Osteocyte (in vitro differentiated cells): ENCODE results near the gene GPC6. TPM values are rescaled to one million over a fixed set of nuclear protein-coding genes. Genes with fewer than 3 reads are reported as not detected.

Experiments used
- DNase-seq: peaks from one replicate; pipeline ENCODE4 v3.0.0; 2021; ENCODE audit warnings: mixed read lengths; ENCODE audit not compliant: unreplicated experiment; ENCODE audit errors: extremely low spot score
- H3K27ac Mint-ChIP-seq: one replicate; pipeline ENCODE4 v1.8.0; 2021; ENCODE audit warnings: mild to moderate bottlenecking, mixed read lengths; ENCODE audit not compliant: unreplicated experiment
- H3K27me3 Mint-ChIP-seq: one replicate; pipeline ENCODE4 v1.8.0; 2021; ENCODE audit warnings: mixed read lengths; ENCODE audit not compliant: unreplicated experiment
- H3K36me3 Mint-ChIP-seq: one replicate; pipeline ENCODE4 v1.8.0; 2021; ENCODE audit warnings: mixed read lengths; ENCODE audit not compliant: unreplicated experiment
- H3K4me1 Mint-ChIP-seq: one replicate; pipeline ENCODE4 v1.8.0; 2021; ENCODE audit warnings: mixed read lengths; ENCODE audit not compliant: unreplicated experiment
- H3K4me3 Mint-ChIP-seq: one replicate; pipeline ENCODE4 v1.8.0; 2021; ENCODE audit warnings: mild to moderate bottlenecking, moderate library complexity, mixed read lengths; ENCODE audit not compliant: unreplicated experiment
- H3K9me3 Mint-ChIP-seq: one replicate; pipeline ENCODE4 v1.8.0; 2021; ENCODE audit warnings: mixed read lengths; ENCODE audit not compliant: unreplicated experiment
- total RNA-seq: library from RNA; stranded (reverse); gene quantifications from 2 replicates; pipeline ENCODE4 v1.2.1, GENCODE V29; 2021
- TF ChIP-seq, protein P1 (sequence below): fragments of 200-600 bp; sonication (generic); IDR thresholded peaks from 2 replicates; pipeline ENCODE4 v1.5.0; 2021; ENCODE audit warnings: antibody characterized with exemption, mild to moderate bottlenecking, moderate library complexity

The GPC6 gene
- total RNA-seq, 1 donor from 2014 or later = 125 TPM

DNA sequence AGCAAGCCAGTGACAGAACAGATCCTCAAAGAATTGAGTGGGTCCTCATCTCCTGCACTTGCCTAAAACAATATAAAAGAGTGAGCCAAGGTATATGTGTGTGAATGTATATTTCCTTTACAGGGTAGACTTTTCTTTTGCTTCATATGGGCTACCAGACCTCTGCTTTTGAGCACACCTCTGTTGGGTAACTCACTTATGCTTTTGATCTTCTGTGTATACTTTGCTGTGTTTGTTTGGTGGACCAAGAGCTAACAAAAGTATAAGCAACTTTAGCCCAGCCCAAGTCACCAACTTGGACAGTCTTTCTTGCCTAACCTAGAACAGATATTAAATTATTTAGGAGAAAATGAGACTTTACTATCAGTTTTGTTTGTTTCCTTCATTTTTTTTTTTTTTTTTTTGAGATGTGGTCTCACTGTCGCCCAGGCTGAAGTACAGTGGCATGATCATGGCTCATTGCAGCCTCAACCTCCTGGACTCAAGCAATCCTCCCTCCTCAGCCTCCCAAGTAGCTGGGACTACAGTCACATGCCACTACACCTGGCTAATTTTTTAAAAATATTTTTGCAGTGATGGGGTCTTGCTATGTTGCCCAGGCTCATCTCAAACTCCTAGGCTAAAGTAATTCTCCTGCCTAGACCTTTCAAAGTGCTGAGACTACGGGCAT lies 739.8 kb downstream of the GPC6 start:
- H3K4me3 Mint-ChIP-seq = no peak overlapping the region

DNA sequence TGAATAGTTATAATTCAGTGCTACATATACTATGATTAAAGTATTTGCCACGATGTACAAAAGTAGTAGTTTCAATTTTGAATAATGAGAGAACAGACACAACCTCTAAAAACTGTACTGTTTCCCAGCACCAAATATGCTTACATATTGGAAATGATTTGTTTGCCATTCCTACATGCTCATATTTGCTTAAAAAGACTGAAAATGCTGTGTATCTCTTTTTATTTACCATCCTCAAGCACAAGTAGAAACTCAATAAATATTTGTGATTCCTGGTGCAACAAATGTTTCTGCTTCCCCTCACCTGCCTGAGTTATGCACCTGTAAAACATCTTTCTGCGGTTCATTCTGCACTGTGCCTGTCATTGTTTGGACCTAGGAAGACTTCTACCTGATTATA lies 740.7 kb downstream of the GPC6 start:
- no peaks in the 10 kb centered on the region for H3K27me3 Mint-ChIP-seq
- no peak overlapping the region for H3K27ac Mint-ChIP-seq
- peaks cover 43% of the 10 kb centered on the region for H3K4me1 Mint-ChIP-seq
- H3K4me3 Mint-ChIP-seq = no peak overlapping the region
- DNase-seq = no peak
- no peaks in the 10 kb centered on the region for H3K9me3 Mint-ChIP-seq
- TF ChIP-seq, protein P1, sequence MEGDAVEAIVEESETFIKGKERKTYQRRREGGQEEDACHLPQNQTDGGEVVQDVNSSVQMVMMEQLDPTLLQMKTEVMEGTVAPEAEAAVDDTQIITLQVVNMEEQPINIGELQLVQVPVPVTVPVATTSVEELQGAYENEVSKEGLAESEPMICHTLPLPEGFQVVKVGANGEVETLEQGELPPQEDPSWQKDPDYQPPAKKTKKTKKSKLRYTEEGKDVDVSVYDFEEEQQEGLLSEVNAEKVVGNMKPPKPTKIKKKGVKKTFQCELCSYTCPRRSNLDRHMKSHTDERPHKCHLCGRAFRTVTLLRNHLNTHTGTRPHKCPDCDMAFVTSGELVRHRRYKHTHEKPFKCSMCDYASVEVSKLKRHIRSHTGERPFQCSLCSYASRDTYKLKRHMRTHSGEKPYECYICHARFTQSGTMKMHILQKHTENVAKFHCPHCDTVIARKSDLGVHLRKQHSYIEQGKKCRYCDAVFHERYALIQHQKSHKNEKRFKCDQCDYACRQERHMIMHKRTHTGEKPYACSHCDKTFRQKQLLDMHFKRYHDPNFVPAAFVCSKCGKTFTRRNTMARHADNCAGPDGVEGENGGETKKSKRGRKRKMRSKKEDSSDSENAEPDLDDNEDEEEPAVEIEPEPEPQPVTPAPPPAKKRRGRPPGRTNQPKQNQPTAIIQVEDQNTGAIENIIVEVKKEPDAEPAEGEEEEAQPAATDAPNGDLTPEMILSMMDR = no peak
- peaks cover 8% of the 10 kb centered on the region for H3K36me3 Mint-ChIP-seq

More for the DNA sequence above, 739.8 kb downstream of the GPC6 start:
- Mint-ChIP-seq H3K27ac (no peak overlapping the region), H3K36me3 (peaks cover 11% of the 10 kb centered on the region), H3K9me3 (peaks cover 4% of the 10 kb centered on the region), H3K27me3 (no peaks in the 10 kb centered on the region), H3K4me1 (peaks cover 40% of the 10 kb centered on the region)
- DNase-seq = no peak
- TF ChIP-seq, protein P1 = no peak

DNA sequence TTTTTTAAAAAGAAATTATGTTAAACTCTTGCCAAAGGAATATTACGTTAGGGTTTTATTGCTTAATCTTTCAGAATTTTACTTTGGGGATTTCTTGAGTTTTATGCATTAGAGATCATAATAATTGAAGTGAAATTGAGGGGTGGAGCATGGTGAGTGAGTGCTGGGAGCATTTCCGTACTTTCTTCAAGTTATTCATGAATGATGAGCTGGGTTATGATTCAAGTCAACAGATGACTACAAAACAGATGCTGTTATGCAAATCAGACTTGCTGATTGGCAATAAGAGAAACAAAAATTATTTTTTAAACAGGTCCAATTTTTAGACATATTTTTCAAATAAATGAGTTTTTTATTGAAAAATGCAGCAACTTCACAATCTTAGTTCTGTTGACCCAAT lies 748.6 kb downstream of the GPC6 start:
- no peak overlapping the region for H3K4me3 Mint-ChIP-seq
- no peak for DNase-seq
- peaks cover 5% of the 10 kb centered on the region for H3K36me3 Mint-ChIP-seq
- H3K9me3 Mint-ChIP-seq = peaks cover 16% of the 10 kb centered on the region
- peaks cover 8% of the 10 kb centered on the region for H3K4me1 Mint-ChIP-seq
- TF ChIP-seq, protein P1 = no peak
- no peak overlapping the region for H3K27ac Mint-ChIP-seq
- H3K27me3 Mint-ChIP-seq = no peaks in the 10 kb centered on the region

DNA sequence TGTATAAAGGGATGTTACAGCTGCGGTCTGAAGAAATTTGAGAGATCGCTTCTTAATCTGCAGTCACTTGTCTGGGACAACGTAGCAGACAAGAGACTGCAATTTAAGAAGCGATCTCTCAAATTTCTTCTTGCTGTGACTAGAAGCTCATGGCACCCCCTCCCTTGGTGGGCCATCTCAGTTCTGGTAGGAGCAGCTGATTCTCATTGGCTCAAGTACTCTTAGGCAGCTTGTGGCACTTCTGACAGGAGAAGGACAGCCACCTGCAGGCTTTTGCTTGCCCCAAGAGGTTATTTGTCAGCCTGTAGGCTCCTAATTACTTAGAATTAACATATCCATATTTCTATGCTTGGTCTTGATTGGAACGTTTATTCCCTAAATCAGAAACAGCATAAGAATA lies 749.9 kb downstream of the GPC6 start:
- Mint-ChIP-seq H3K27ac (no peak overlapping the region), H3K27me3 (no peaks in the 10 kb centered on the region), H3K4me3 (no peak overlapping the region), H3K4me1 (peaks cover 10% of the 10 kb centered on the region), H3K9me3 (peaks cover 16% of the 10 kb centered on the region), H3K36me3 (peaks cover 6% of the 10 kb centered on the region)
- DNase-seq = no peak
- TF ChIP-seq, protein P1 = no peak

DNA sequence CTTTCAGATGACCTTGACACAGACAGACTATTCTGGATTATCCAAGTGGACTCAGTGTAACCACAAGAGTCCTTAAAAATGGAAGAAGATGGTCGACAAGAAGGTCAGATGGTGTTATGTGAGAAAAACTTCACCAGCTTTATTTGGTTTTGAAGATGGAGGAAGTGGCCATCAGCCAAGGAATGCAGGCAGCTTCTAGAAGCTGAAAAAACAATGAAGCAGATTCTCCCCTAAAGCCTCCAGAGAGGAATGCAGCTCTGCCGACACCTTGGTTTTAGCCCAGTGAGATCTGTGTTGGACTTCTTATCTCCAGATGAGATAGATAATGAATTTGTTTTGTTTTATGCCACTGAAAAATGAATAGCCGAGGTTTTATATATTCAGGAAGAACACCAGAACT lies 751.4 kb downstream of the GPC6 start:
- Mint-ChIP-seq H3K36me3 (peaks cover 5% of the 10 kb centered on the region), H3K9me3 (peaks cover 13% of the 10 kb centered on the region), H3K27ac (no peak overlapping the region), H3K27me3 (no peaks in the 10 kb centered on the region), H3K4me1 (peaks cover 19% of the 10 kb centered on the region), H3K4me3 (no peak overlapping the region)
- TF ChIP-seq, protein P1 = no peak
- no peak for DNase-seq
